ENCODE data around the gene ATRX. TPM values are rescaled to one million over a fixed set of nuclear protein-coding genes. Genes with fewer than 3 reads are reported as not detected.

Gene ATRX
- total and polyA plus RNA-seq, 2 of the 8 experiments (the other 6 are each of a cell fraction or from before 2014, with no cell fraction given), result 28.4 to 97.8 TPM

DNA sequence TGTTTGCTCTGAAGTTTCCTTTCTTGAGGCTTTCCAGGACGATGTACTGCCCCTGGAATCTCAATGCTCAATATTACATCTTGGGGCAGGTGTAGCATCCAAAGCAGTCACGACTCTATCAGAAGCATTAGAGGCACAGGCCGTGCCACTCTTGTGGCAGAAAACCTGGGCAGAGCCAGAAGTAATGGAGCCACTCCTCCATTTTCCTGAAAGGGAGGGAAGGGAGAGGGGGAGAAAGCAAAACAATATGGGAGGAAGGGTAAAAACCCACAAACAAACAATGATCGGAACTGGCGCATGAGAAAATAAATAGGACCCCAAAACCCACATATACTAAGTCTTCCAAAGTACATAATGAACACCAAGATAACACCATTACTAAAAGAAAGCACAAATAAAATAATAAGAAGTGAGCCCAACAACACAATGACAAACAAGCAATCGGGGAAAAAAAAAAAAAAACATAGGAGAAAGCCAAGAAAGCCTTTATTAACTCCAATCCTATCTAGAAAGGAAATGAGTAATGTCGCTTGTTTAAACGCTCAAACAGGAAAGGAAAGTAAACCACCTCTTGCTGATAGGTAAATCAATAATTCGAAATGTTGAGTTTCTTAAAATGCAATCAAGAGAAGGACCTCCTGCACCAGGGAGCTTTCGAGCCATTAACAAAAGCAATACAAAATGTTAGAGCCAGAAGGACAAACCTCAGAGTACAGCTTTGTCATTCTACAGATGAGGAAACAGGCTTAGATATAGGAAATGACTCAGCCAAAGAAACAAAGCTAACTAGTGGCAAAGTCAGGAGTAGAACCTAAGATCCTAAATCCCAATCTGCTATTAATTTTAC lies 117.4 kb downstream of the ATRX start:
- Histone ChIP-seq H3K18ac (ENCODE audit: extremely low read depth, low read length) (no peak overlapping the region), H3K9me3 (ENCODE audit: insufficient read depth in 2 of 2, low read depth in 1 of 2, low read length in 1 of 2) (no peaks in the 10 kb centered on the region), H3K36me3 (ENCODE audit: control insufficient read depth in 2 of 4, insufficient read depth in 4 of 4, low read length in 3 of 4) (peaks cover 0 to 4% (median 0%) of the 10 kb centered on the region in 4 experiments; a peak in 2 of 8 replicates), H2AFZ (ENCODE audit: low read length) (no peak overlapping the region), H2BK120ac (replicated peaks; ENCODE audit: low read depth, low read length) (no peak overlapping the region), H3K23ac (ENCODE audit: insufficient read length) (no peak overlapping the region), H3K56ac (replicated peaks; ENCODE audit: insufficient read length, low read depth, low read length) (no peak overlapping the region), H3K4ac (replicated peaks; ENCODE audit: insufficient read length, low read depth, low read length) (no peak overlapping the region), H4K91ac (replicated peaks; ENCODE audit: insufficient read length, low read length) (no peak overlapping the region), H3K4me2 (ENCODE audit: insufficient read depth in 1 of 2, low read depth in 2 of 2, low read length in 2 of 2) (no peak overlapping the region), H2BK20ac (ENCODE audit: low read length) (no peak overlapping the region), H2AK5ac (ENCODE audit: low read depth, low read length) (no peak overlapping the region), H3K4me3 (ENCODE audit: extremely low read depth in 1 of 4, insufficient read depth in 2 of 4, low read depth in 3 of 4, low read length in 4 of 4) (no peak overlapping the region), H3K27ac (ENCODE audit: low read depth, low read length) (no peak overlapping the region), H3K23me2 (ENCODE audit: low read depth, low read length) (no peaks in the 10 kb centered on the region), H4K8ac (ENCODE audit: extremely low read depth, insufficient read depth, low read length) (no peak overlapping the region), H4K5ac (ENCODE audit: insufficient read length, low read depth, low read length) (no peak overlapping the region), H4K20me1 (replicated peaks in 1 of 2; ENCODE audit: control insufficient read depth in 1 of 2, insufficient read depth in 2 of 2, low read length in 2 of 2) (no peaks in the 10 kb centered on the region), H3K14ac (ENCODE audit: insufficient read length) (no peak overlapping the region), H3K79me1 (ENCODE audit: low read depth, low read length) (no peaks in the 10 kb centered on the region), H3K9ac (replicated peaks in 1 of 4; ENCODE audit: extremely low read depth in 1 of 4, low read depth in 3 of 4, low read length in 3 of 4) (no peak overlapping the region), H3K4me1 (replicated peaks in 1 of 4; ENCODE audit: control insufficient read depth in 3 of 4, insufficient read depth in 4 of 4, low read length in 3 of 4) (no peaks in the 10 kb centered on the region), H3K79me2 (ENCODE audit: control insufficient read depth in 1 of 2, insufficient read depth in 2 of 2, low read length in 2 of 2) (no peaks in the 10 kb centered on the region; a peak in 1 of 4 replicates), H2BK5ac (ENCODE audit: low read depth, low read length) (no peak overlapping the region), H2BK12ac (ENCODE audit: low read depth, low read length) (no peak overlapping the region), H3K27me3 (replicated peaks in 1 of 4; ENCODE audit: control insufficient read depth in 3 of 4, extremely low read depth in 1 of 4, insufficient read depth in 3 of 4, low read length in 3 of 4) (no peaks in the 10 kb centered on the region), H2BK15ac (ENCODE audit: low read length) (no peak overlapping the region)
- FAIRE-seq, result no peak
- no peak for DNase-seq (ENCODE audit: low read depth in 1 of 2, low spot score in 2 of 2)
- POLR2A ChIA-PET (ENCODE audit: partially characterized antibody), result no interaction called here
- CTCF ChIA-PET (ENCODE audit: partially characterized antibody), result no interaction called here
- WGBS, 2 experiments (ENCODE audit: extremely low coverage in 1 of 2, insufficient coverage in 1 of 2, insufficient read length in 1 of 2, insufficient replicate concordance in 2 of 2, low coverage in 1 of 2, low lambda C conversion rate in 2 of 2, missing lambda C conversion rate in 1 of 2), result 97% methylated on average over 7 of the region's 10 CpGs; no CpG with 5 or more reads in 1 of the 2 experiments
- TF ChIP-seq RNF2 (IDR thresholded peaks at IDR 0.05; ENCODE audit: borderline replicate concordance, low read depth, low read length, missing control alignments, poor library complexity, severe bottlenecking) (no peak), JUN (IDR thresholded peaks at IDR 0.05; ENCODE audit: low read depth, low read length) (no peak), RFX5 (IDR thresholded peaks at IDR 0.05; ENCODE audit: borderline replicate concordance, low read depth, low read length) (no peak), YY1 (IDR thresholded peaks at IDR 0.05; ENCODE audit: low read depth, low read length) (no peak), POLR2A (IDR thresholded peaks at IDR 0.05; ENCODE audit: control extremely low read depth in 1 of 2, low read depth in 2 of 2, low read length in 2 of 2) (no peak), NANOG (IDR thresholded peaks at IDR 0.05; ENCODE audit: insufficient read depth, low read depth, low read length, poor library complexity, severe bottlenecking) (no peak), CBX8 (IDR thresholded peaks at IDR 0.05; ENCODE audit: borderline replicate concordance, low read depth, low read length) (no peak), KDM5A (IDR thresholded peaks at IDR 0.05; ENCODE audit: low read length) (no peak), KDM4A (IDR thresholded peaks at IDR 0.05; ENCODE audit: low read depth, low read length, severe bottlenecking) (no peak)
- TF ChIP-seq, protein P1, sequence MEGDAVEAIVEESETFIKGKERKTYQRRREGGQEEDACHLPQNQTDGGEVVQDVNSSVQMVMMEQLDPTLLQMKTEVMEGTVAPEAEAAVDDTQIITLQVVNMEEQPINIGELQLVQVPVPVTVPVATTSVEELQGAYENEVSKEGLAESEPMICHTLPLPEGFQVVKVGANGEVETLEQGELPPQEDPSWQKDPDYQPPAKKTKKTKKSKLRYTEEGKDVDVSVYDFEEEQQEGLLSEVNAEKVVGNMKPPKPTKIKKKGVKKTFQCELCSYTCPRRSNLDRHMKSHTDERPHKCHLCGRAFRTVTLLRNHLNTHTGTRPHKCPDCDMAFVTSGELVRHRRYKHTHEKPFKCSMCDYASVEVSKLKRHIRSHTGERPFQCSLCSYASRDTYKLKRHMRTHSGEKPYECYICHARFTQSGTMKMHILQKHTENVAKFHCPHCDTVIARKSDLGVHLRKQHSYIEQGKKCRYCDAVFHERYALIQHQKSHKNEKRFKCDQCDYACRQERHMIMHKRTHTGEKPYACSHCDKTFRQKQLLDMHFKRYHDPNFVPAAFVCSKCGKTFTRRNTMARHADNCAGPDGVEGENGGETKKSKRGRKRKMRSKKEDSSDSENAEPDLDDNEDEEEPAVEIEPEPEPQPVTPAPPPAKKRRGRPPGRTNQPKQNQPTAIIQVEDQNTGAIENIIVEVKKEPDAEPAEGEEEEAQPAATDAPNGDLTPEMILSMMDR (IDR thresholded peaks at IDR 0.05; ENCODE audit: control extremely low read depth in 1 of 3, insufficient read depth in 1 of 3, low read depth in 1 of 3, low read length in 3 of 3), result no peak

All from H1 (cell line).